B cell (primary cell): ENCODE data around the gene CENPQ.

ENCODE experiments used
- CTCF ChIP-seq: fragments of 200-600 bp; IDR thresholded peaks from one replicate; pipeline ENCODE4 v1.8.0; 2022; ENCODE audit warnings: antibody characterized with exemption, mild to moderate bottlenecking
- EZH2 ChIP-seq: IDR thresholded peaks from 2 replicates; pipeline ENCODE4 v1.6.1; 2012; ENCODE audit warnings: borderline replicate concordance, low read depth, mild to moderate bottlenecking, moderate library complexity, low read length; ENCODE audit not compliant: insufficient read depth, poor library complexity, severe bottlenecking

- TF ChIP-seq CTCF, result no peak
- no peak for TF ChIP-seq EZH2
Observed at GRCh38 chr6:49416195-49416594, 47.0 kb upstream of the CENPQ start.
